B cell (primary cell): ENCODE data around the gene SPDYC. TPM values are rescaled to one million over a fixed set of nuclear protein-coding genes. Genes with fewer than 3 reads are reported as not detected.
"Not testable (repeated sequence)": the region's sequence is repeated elsewhere in the genome, so short reads cannot be mapped to it uniquely, and the experiment has no call there.

Experiments
- ATAC-seq: fragments of 200-7000 bp; cut with Tn5 transposase; one replicate; pipeline ENCODE4 v1.10.0; 2021; ENCODE audit warnings: low read depth, mild to moderate bottlenecking, moderate number of reproducible peaks, moderate library complexity
- CTCF ChIA-PET: fragments of 350-600 bp; sonication (Branson Sonifier 250); formaldehyde crosslinking; loops from one replicate; lab custom pipeline; 2021; ENCODE audit warnings: antibody characterized with exemption, inconsistent platforms; lab: Charles Lee
- POLR2A ChIA-PET: fragments of 350-600 bp; sonication (Branson Sonifier 250); formaldehyde crosslinking; loops from one replicate; lab custom pipeline; 2021; ENCODE audit warnings: antibody characterized with exemption; lab: Charles Lee
- DNase-seq: peaks from one replicate; pipeline ENCODE4 v3.0.0; 2013
- H2AFZ ChIP-seq: 2 replicates; pipeline ENCODE4 v1.6.1; 2012; ENCODE audit warnings: mild to moderate bottlenecking, low read depth, low read length; ENCODE audit not compliant: insufficient read depth, poor library complexity, severe bottlenecking
- H3K27ac ChIP-seq, 2 donors: 1 replicate in 1 of 2; 2 replicates in 1 of 2; pipeline ENCODE4 v1.5.1; 2012 to 2013; ENCODE audit warnings: low read length in 2 of 2, mild to moderate bottlenecking in 2 of 2, moderate library complexity in 1 of 2
- H3K27me3 ChIP-seq, 4 experiments: fragments of 200-600 bp in 1 of 4; sonication (generic) in 1 of 4; replicated peaks in 1 of 4; 1 replicate in 2 of 4; 2 replicates in 2 of 4; pipeline versions ENCODE4 v1.6.1 to v1.7.0; 2013 to 2016; ENCODE audit warnings: low read length in 3 of 4, mild to moderate bottlenecking in 2 of 4, mixed read lengths in 1 of 4, moderate library complexity in 1 of 4; ENCODE audit not compliant: insufficient read depth in 4 of 4, control insufficient read depth in 3 of 4; ENCODE audit errors: control extremely low read depth in 1 of 4
- H3K36me3 ChIP-seq, 2 experiments: replicated peaks in 1 of 2; 1 replicate in 1 of 2; 2 replicates in 1 of 2; pipeline versions ENCODE4 v1.6.1 to v1.7.1; 2013; ENCODE audit warnings: low read length in 1 of 2; ENCODE audit not compliant: insufficient read depth in 2 of 2, control insufficient read depth in 1 of 2; ENCODE audit errors: control extremely low read depth in 1 of 2, extremely low read depth in 1 of 2
- H3K4me1 ChIP-seq, 2 donors: fragments of 200-600 bp in 1 of 2; sonication (generic) in 1 of 2; 1 replicate in 1 of 2; 2 replicates in 1 of 2; pipeline versions ENCODE4 v1.5.1 to v1.6.1; 2013 to 2017; ENCODE audit warnings: low read length in 2 of 2; ENCODE audit not compliant: control insufficient read depth in 2 of 2, insufficient read depth in 2 of 2
- H3K4me2 ChIP-seq: replicated peaks from 2 replicates; pipeline ENCODE3; 2012; ENCODE audit warnings: mild to moderate bottlenecking, low read depth, low read length; ENCODE audit not compliant: poor library complexity, severe bottlenecking
- H3K4me3 ChIP-seq, 5 experiments: fragments of 200-600 bp in 1 of 5; sonication (generic) in 1 of 5; 1 replicate in 3 of 5; 2 replicates in 2 of 5; pipeline versions ENCODE4 v1.5.1 to v1.7.0; 2011 to 2016; ENCODE audit warnings: low read length in 4 of 5, mild to moderate bottlenecking in 4 of 5, low read depth in 2 of 5, control low read depth in 1 of 5, moderate library complexity in 1 of 5; ENCODE audit not compliant: insufficient read depth in 1 of 5; ENCODE audit errors: control extremely low read depth in 1 of 5, extremely low read depth in 1 of 5
- H3K79me2 ChIP-seq: fragments of 200-600 bp; sonication (generic); one replicate; pipeline ENCODE4 v1.6.0; 2016; ENCODE audit warnings: low read length; ENCODE audit not compliant: control insufficient read depth, insufficient read depth
- H3K9ac ChIP-seq: fragments of 200-600 bp; sonication (generic); 2 replicates; pipeline ENCODE4 v1.6.1; 2017; ENCODE audit warnings: mild to moderate bottlenecking, low read length, moderate library complexity
- H3K9me3 ChIP-seq, 3 donors: one replicate each; pipeline versions ENCODE4 v1.6.1 to v1.7.1; 2013; ENCODE audit warnings: low read length in 2 of 3; ENCODE audit not compliant: control insufficient read depth in 2 of 3, insufficient read depth in 1 of 3; ENCODE audit errors: control extremely low read depth in 1 of 3
- H4K20me1 ChIP-seq: 2 replicates; pipeline ENCODE4 v1.6.0; 2012; ENCODE audit warnings: mild to moderate bottlenecking, low read length; ENCODE audit not compliant: insufficient read depth, control insufficient read depth, poor library complexity, severe bottlenecking
- H3K27ac Mint-ChIP-seq: one replicate; pipeline ENCODE4 v1.8.0; 2021; ENCODE audit warnings: mixed read lengths
- H3K27me3 Mint-ChIP-seq: one replicate; pipeline ENCODE4 v1.8.0; 2021; ENCODE audit warnings: mixed read lengths
- H3K4me1 Mint-ChIP-seq: one replicate; pipeline ENCODE4 v1.8.0; 2021; ENCODE audit warnings: mixed read lengths
- H3K4me3 Mint-ChIP-seq: one replicate; pipeline ENCODE4 v1.8.0; 2021; ENCODE audit warnings: mixed read lengths
- H3K9me3 Mint-ChIP-seq: one replicate; pipeline ENCODE4 v1.8.0; 2022; ENCODE audit warnings: mixed read lengths; ENCODE audit not compliant: insufficient read depth
- EZH2 ChIP-seq: IDR thresholded peaks from 2 replicates; pipeline ENCODE4 v1.6.1; 2012; ENCODE audit warnings: borderline replicate concordance, low read depth, mild to moderate bottlenecking, moderate library complexity, low read length; ENCODE audit not compliant: insufficient read depth, poor library complexity, severe bottlenecking
- WGBS: methylation state at CpG from one replicate; pipeline ENCODE4 v1.1.5; 2013; ENCODE audit warnings: missing lambda C conversion rate; ENCODE audit not compliant: insufficient coverage; 5-methylcytosine and 5-hydroxymethylcytosine counted together
- intact Hi-C: fragments of 100-400 bp; cut with micrococcal nuclease; formaldehyde crosslinking; loops from one replicate; pipeline ENCODE4 v1.10.0; 2022
- polyA plus RNA-seq: library from polyadenylated mRNA; depleted of rRNA; stranded (reverse); fragments of >200 nt; gene quantifications from 2 replicates; pipeline ENCODE4 v1.2.3, GENCODE V29; 2012
- total RNA-seq, 2 donors: library from RNA; stranded (reverse); fragments of 120-200 nt in 1 of 2; gene quantifications; 1 replicate in 1 of 2; 2 replicates in 1 of 2; pipeline versions ENCODE4 v1.2.3 to v1.2.4, GENCODE V29; 2013 to 2022
- TF ChIP-seq, protein P1 (sequence below): fragments of 200-600 bp; IDR thresholded peaks from one replicate; pipeline ENCODE4 v1.8.0; 2022; ENCODE audit warnings: antibody characterized with exemption, mild to moderate bottlenecking

The SPDYC gene
- total and polyA plus RNA-seq, 2 donors (not counting 1 experiment from before 2014, with no cell fraction given), result not detected

DNA sequence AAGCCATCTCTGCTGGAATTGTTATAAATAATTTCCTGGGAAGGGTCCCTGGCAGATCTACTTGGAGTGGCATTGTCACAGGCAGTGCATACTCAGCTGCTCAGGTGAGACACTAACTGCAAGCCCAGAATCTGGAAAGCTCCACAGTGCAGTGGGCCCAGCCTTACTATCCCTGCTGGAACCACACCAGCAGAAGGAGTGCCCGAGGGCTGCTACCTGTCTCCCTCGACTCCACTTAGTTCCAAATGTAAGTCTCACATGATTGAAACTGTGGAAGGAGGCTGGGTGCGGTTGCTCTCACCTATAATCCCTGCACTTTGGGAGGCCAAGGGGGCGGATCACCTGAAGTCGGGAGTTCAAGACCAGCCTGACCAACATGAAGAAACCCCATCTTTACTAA, 21.4 kb upstream of the SPDYC start:
- H3K79me2 ChIP-seq, result no peaks in the 10 kb centered on the region
- DNase-seq (no peak), ATAC-seq (no peak)
- H3K4me1 ChIP-seq, result peaks cover 23 to 27% of the 10 kb centered on the region in 2 donors
- ChIA-PET CTCF (no interaction called here), POLR2A (interaction anchor here (0.7 kb wide), 1 partner anchor 366 kb away, joined by 3 read pairs; no protein-coding TSS in a partner anchor)
- H3K4me3 ChIP-seq, result no peak overlapping the region
- no peaks in the 10 kb centered on the region for H3K36me3 ChIP-seq
- no peak overlapping the region for H3K4me3 Mint-ChIP-seq
- H3K27me3 Mint-ChIP-seq, result no peaks in the 10 kb centered on the region
- no peaks in the 10 kb centered on the region for H4K20me1 ChIP-seq
- H2AFZ ChIP-seq, result no peak overlapping the region
- H3K27ac ChIP-seq, result no peak overlapping the region
- no peaks in the 10 kb centered on the region for H3K9me3 Mint-ChIP-seq
- H3K4me2 ChIP-seq, result no peak overlapping the region
- intact Hi-C loops, result no loop called here
- 97% methylated on average over 5 of the region's 5 CpGs for WGBS
- H3K27ac Mint-ChIP-seq, result no peak overlapping the region
- no peak overlapping the region for H3K9ac ChIP-seq
- TF ChIP-seq EZH2, result no peak
- TF ChIP-seq, protein P1, sequence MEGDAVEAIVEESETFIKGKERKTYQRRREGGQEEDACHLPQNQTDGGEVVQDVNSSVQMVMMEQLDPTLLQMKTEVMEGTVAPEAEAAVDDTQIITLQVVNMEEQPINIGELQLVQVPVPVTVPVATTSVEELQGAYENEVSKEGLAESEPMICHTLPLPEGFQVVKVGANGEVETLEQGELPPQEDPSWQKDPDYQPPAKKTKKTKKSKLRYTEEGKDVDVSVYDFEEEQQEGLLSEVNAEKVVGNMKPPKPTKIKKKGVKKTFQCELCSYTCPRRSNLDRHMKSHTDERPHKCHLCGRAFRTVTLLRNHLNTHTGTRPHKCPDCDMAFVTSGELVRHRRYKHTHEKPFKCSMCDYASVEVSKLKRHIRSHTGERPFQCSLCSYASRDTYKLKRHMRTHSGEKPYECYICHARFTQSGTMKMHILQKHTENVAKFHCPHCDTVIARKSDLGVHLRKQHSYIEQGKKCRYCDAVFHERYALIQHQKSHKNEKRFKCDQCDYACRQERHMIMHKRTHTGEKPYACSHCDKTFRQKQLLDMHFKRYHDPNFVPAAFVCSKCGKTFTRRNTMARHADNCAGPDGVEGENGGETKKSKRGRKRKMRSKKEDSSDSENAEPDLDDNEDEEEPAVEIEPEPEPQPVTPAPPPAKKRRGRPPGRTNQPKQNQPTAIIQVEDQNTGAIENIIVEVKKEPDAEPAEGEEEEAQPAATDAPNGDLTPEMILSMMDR, result no peak
- H3K27me3 ChIP-seq, result no peaks in the 10 kb centered on the region
- H3K4me1 Mint-ChIP-seq, result peaks cover 41% of the 10 kb centered on the region
- no peaks in the 10 kb centered on the region for H3K9me3 ChIP-seq

DNA sequence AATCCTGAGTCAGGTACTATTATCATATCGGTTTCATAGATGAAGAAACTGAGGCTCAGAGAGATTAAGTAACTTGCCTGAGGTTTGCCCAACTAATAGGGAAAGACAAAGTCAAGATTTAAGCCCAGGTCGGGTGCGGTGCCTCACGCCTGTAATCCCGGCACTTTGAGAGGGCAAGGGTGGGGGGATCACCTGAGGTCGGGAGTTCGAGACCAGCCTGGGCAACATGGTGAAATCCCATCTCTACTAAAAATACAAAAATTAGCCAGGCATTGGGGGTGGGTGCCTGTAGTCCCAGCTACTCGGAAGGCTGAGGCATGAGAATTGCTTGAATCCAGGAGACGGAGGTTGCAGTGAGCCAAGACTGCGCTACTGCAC, 19.9 kb upstream of the SPDYC start:
- H3K4me2 ChIP-seq, H3K27me3 Mint-ChIP-seq, H4K20me1 ChIP-seq, H3K27ac ChIP-seq, H3K4me3 ChIP-seq, H2AFZ ChIP-seq, DNase-seq, intact Hi-C loops, POLR2A ChIA-PET, H3K27ac Mint-ChIP-seq, H3K79me2 ChIP-seq, H3K27me3 ChIP-seq, ATAC-seq, H3K9me3 Mint-ChIP-seq, H3K36me3 ChIP-seq, H3K9me3 ChIP-seq, H3K4me3 Mint-ChIP-seq, H3K9ac ChIP-seq: not testable (repeated sequence)
- peaks cover 40% of the 10 kb centered on the region for H3K4me1 Mint-ChIP-seq
- CTCF ChIA-PET, result interaction anchor here (0.7 kb wide), 1 partner anchor 15 kb away, joined by 3 read pairs; no protein-coding TSS in a partner anchor
- 86% methylated on average over 3 of the region's 10 CpGs for WGBS
- H3K4me1 ChIP-seq, result peaks cover 23 to 27% of the 10 kb centered on the region in 2 donors
